Lower leg skin (tissue), 4 donors: Measurements from ENCODE around the gene GART. TPM values are rescaled to one million over a fixed set of nuclear protein-coding genes. Genes with fewer than 3 reads are reported as not detected.

Source experiments
- DNase-seq, 2 donors: peaks; one replicate each; pipeline ENCODE4 v3.0.0-alpha.2; 2019; ENCODE audit warnings: low spot score in 2 of 2
- H3K4me3 ChIP-seq: fragments of 200-600 bp; sonication (generic); 2 replicates; pipeline ENCODE4 v1.5.1; 2017; ENCODE audit warnings: mild to moderate bottlenecking, low read depth; ENCODE audit not compliant: poor library complexity, severe bottlenecking
- CTCF ChIP-seq, 3 donors: fragments of 450-650 bp; IDR thresholded peaks; one replicate each; pipeline ENCODE4 v1.5.1; 2016; ENCODE audit warnings: antibody characterized with exemption in 3 of 3, mild to moderate bottlenecking in 3 of 3, moderate library complexity in 2 of 3
- POLR2A ChIP-seq, 2 donors: fragments of 450-650 bp; IDR thresholded peaks; one replicate each; pipeline ENCODE4 v1.6.1; 2016 to 2017; ENCODE audit warnings: antibody characterized with exemption in 2 of 2, mild to moderate bottlenecking in 1 of 2, moderate library complexity in 1 of 2
- WGBS, 2 donors: methylation state at CpG; one replicate each; pipeline ENCODE4 v1.1.5; 2018; 5-methylcytosine and 5-hydroxymethylcytosine counted together
- intact Hi-C: fragments of 100-400 bp; cut with DNase I; formaldehyde crosslinking; loops from one replicate; pipeline ENCODE4 v1.15.0; 2023; ENCODE audit warnings: low total_unique reads
- total RNA-seq, 4 donors: library from RNA; depleted of rRNA; stranded (reverse); fragments of >200 nt; gene quantifications; one replicate each; pipeline ENCODE4 v1.1.0, GENCODE V29; 2016

Gene GART
- total RNA-seq = 10 to 100 TPM; 44.8 to 62.4 (median 57.3) TPM

GRCh38 chr21:33541756-33542639 lies at the start of gene GART:
TSS of gene GART (minus strand) at chr21:33542117. CDS start at chr21:33539315, 2,802 bp downstream.
- 0 to 1% methylated on average over 29 to 53 of the region's 56 CpGs for WGBS, 2 donors
- TF ChIP-seq CTCF (IDR thresholded peaks at IDR 0.05) (no peak), POLR2A (IDR thresholded peaks at IDR 0.05) (peak in 1 of 2 donors; percentile 61)
- intact Hi-C loops = no loop called here
- peak; percentile 72 to 96 for DNase-seq
- peak within 1 kb of the TSS; percentile 74 for H3K4me3 ChIP-seq

DNA sequence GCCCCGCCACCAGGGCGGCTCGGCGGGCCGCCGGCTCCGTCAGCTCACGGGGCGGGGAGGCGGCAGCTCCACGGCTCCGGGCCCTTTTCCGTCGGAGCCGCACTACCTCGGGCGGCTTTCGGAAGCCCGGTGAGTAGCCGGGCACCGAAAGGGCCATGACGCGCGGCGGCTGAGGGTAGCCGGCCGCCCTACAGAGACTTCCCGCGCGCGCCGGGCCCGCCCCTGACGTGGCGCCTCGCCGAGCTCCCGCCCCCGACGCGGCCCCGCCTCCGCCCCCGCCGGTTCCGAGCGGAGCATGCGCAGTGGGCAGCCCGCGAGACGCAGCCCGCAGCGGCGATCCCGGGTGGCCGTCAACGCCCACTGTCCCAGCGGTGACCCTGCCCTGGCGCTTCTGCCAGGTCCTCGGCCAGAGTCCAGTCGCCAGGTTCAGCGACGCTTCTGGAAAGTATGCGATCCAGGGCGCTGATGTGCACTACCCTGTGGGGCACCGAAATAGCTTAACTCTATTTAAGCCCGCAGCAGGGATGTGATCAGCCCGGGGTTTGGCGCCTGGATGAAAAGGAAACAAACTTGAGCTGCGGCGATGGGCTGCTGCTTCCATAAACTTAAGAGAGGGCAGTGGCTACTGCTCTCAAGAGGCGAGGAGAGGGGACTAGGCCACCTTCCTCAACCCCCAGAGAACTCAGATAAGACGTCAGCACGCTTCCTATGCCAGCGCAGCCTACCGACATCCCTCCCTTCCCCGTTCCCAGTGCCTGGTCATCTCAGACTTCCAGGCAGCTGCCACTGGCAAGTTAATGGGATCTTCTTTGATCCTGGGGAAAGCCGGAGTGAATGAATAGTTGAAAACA lies 46.8 kb upstream of the GART start, which contains the start of gene DONSON:
TSS of gene DONSON (minus strand) at position 200 of the 851 bp plus-strand sequence. CDS start at position 157, 43 bp downstream.
- peak; percentile 65 to 96 for DNase-seq
- 1% methylated on average over 39 to 58 of the region's 78 CpGs for WGBS, 2 donors
- intact Hi-C loops = no loop called here
- peak within 1 kb of the TSS; percentile 71 for H3K4me3 ChIP-seq
- TF ChIP-seq POLR2A (IDR thresholded peaks at IDR 0.05) = no peak
- no peak for TF ChIP-seq CTCF (IDR thresholded peaks at IDR 0.05)

DNA sequence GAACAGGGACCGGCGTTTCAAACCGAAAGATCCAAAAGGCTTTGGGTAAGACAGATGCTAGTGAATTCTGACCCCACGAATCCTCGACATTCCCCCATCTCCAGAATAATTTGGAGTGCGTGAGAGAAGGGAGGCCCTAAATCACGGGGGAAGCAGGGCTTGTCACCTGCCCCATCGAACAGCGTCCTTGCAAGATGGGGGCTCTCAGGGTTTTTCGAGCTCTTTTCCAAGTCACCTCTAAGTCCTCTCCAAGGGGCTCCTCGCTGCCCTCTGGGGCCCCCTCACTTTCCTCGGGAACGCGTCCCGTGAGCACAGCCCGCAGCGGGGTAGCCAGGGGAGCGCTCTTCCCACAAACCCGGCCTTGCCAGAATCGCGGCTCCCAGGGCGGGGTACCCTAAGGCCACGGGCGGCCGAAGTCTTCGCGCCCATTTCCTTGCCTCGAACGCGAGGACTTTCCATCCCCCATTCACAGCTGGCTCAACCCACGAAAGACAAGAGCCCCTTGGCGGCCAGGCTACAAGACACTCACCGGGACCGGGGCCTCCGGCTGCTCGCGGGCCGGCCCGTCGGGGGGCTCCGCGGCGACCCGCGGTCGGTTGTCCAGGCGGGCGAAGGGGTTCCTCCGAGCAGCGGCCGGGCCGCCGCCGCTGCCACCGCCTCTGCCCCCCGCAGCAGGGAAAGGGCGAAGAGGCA lies 46.0 kb upstream of the GART start:
- 1% methylated on average over 33 to 49 of the region's 57 CpGs for WGBS, 2 donors
- peak; percentile 24 to 90 for DNase-seq
- no peak for TF ChIP-seq CTCF (IDR thresholded peaks at IDR 0.05)
- no peak for TF ChIP-seq POLR2A (IDR thresholded peaks at IDR 0.05)
- intact Hi-C loops = no loop called here
- H3K4me3 ChIP-seq = peak overlapping the region; percentile 71

DNA sequence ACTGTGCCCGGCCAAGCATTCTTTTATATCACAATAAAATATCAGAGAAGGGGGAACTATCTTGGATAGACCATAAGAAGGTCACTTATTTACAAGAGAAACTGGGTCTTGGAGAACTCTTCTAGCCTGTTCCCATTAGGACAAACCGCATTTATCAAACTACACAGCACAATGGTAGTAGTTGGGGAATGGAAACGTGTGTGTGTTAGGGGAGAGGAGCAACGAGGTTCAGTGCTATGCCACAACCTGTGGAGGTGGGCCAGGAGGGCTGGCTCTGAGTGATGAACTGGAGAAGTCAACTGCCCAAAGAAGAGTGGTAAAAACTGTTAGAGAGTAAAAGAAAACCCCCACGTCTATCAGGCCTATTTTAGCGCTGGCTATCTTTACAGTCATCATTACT lies 45.0 kb upstream of the GART start:
- H3K4me3 ChIP-seq = no peak overlapping the region
- intact Hi-C loops = no loop called here
- no peak for DNase-seq
- 73 to 74% methylated on average over 6 of the region's 6 CpGs for WGBS, 2 donors
- TF ChIP-seq POLR2A (IDR thresholded peaks at IDR 0.05) = no peak
- no peak for TF ChIP-seq CTCF (IDR thresholded peaks at IDR 0.05)

- no peak for TF ChIP-seq CTCF (IDR thresholded peaks at IDR 0.05)
- TF ChIP-seq POLR2A (IDR thresholded peaks at IDR 0.05) = no peak
- 74 to 87% methylated on average over 3 of the region's 3 CpGs for WGBS, 2 donors
These were observed 42.5 kb upstream of the GART start for GRCh38 chr21:33584455-33584854.

More at GRCh38 chr21:33584455-33584854, 42.5 kb upstream of the GART start:
- no peak for DNase-seq
- H3K4me3 ChIP-seq = no peak overlapping the region
- intact Hi-C loops = no loop called here
